ENCODE measurements around the gene NT5DC2. TPM values are rescaled to one million over a fixed set of nuclear protein-coding genes. Genes with fewer than 3 reads are reported as not detected.
A peak's percentile ranks its signal among the peaks of the same experiment; 100 is the strongest.

The NT5DC2 gene
- total RNA-seq = 10 to 100 TPM; 47.6 to 83.4 TPM

DNA sequence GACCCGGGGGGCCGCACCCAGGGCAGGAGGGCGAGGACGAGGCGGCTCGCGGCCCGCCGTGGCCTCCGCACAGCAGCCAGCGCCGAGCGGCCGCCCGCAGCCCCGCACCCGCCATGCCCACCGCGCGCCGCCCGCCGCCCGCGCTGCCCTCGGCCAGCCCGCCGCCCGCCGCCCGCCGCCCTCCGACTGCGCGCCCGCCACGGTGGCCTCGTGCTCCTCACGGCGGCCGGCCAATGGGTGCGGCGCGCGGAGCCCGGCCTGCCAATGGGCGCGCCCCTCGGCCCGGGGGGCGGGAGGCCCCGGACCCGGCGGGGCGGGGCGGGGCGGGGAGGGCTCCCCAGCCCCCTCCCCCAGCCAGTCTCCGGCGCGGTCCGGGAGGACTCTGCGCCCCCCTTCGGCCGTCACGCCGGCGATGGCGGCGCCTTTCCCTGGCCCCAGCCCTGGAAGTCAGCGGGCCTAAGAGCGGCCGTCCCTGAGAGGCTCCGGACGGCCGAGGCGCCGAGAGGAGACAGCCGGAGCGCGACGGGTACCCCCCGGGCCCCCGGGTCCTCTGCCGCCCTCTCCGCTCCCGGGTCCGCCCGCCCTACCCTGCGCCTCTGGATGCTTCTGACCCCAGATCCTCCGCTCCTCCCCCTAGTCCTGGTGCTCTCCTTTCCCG, at the start of gene NT5DC2:
TSS of gene NT5DC2 (minus strand) at position 235 of the 658 bp plus-strand sequence. CDS start at position 115, 120 bp downstream.
- Histone ChIP-seq H3K4me1 (ENCODE audit: control insufficient read depth in 1 of 2, low read depth in 2 of 2) (peaks cover 24 to 73% of the 10 kb centered on the region in 2 donors), H3K36me3 (no peaks in the 10 kb centered on the region), H3K4me3 (peak within 1 kb of the TSS; percentile 80), H3K27ac (peak within 1 kb of the TSS; percentile 71 to 76), H3K27me3 (replicated peaks; ENCODE audit: insufficient read depth) (no peaks in the 10 kb centered on the region), H3K9me3 (no peaks in the 10 kb centered on the region)
- TF ChIP-seq, protein P1, sequence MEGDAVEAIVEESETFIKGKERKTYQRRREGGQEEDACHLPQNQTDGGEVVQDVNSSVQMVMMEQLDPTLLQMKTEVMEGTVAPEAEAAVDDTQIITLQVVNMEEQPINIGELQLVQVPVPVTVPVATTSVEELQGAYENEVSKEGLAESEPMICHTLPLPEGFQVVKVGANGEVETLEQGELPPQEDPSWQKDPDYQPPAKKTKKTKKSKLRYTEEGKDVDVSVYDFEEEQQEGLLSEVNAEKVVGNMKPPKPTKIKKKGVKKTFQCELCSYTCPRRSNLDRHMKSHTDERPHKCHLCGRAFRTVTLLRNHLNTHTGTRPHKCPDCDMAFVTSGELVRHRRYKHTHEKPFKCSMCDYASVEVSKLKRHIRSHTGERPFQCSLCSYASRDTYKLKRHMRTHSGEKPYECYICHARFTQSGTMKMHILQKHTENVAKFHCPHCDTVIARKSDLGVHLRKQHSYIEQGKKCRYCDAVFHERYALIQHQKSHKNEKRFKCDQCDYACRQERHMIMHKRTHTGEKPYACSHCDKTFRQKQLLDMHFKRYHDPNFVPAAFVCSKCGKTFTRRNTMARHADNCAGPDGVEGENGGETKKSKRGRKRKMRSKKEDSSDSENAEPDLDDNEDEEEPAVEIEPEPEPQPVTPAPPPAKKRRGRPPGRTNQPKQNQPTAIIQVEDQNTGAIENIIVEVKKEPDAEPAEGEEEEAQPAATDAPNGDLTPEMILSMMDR (IDR thresholded peaks at IDR 0.05) = peak; percentile 7
- DNase-seq (ENCODE audit: low spot score) (no peak), ATAC-seq (ENCODE audit: insufficient number of reproducible peaks, low FRiP score, low read depth) (no peak)

DNA sequence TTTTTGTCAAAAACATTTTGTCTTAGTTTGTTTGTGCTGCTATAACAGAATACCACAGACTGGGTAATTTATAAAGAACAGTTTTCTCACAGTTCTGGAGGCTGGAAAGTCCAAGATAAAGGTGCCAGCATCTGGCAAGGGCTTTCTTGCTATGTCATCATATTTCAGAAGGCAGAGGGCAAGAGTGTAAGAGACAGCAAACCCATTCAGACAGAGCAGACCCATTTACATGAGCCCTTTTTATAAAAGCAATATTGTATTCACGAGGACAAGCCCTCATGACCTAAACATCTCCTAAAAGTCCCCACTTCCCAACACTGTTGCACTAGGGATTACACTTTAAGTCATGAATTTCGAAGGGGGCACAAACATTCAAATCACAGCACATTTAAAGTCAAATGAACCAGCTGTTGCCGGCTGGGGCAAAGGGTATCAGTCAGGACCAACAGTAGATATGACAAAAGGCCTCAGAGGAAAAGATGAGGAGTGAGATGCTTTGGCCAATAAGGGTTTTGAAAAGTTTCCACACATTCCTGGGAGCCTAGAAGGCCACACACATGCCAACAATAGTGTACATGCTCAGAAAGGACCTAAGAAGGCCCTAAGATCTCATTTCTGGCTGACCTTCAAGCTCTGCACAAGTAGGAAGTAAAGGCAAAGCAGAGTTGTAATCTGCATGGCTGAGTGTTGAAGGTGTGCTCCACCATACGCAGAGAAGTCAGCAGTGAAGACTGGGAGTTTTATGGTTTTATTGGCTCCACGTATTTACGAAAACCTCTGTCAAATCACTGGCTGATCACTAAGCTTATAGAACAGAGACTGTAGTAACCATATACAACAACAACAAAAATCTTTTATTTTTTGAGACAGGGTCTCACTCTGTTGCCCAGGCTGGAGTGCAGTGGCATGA, 40.7 kb upstream of the NT5DC2 start:
- Histone ChIP-seq H3K27me3 (replicated peaks; ENCODE audit: insufficient read depth) (no peaks in the 10 kb centered on the region), H3K4me1 (ENCODE audit: control insufficient read depth in 1 of 2, low read depth in 2 of 2) (no peaks in the 10 kb centered on the region), H3K27ac (no peak overlapping the region), H3K9me3 (no peaks in the 10 kb centered on the region), H3K36me3 (peaks cover 34% of the 10 kb centered on the region), H3K4me3 (no peak overlapping the region)
- TF ChIP-seq, protein P1 (IDR thresholded peaks at IDR 0.05) = no peak
- DNase-seq (ENCODE audit: low spot score) (no peak), ATAC-seq (ENCODE audit: insufficient number of reproducible peaks, low FRiP score, low read depth) (no peak)

DNA sequence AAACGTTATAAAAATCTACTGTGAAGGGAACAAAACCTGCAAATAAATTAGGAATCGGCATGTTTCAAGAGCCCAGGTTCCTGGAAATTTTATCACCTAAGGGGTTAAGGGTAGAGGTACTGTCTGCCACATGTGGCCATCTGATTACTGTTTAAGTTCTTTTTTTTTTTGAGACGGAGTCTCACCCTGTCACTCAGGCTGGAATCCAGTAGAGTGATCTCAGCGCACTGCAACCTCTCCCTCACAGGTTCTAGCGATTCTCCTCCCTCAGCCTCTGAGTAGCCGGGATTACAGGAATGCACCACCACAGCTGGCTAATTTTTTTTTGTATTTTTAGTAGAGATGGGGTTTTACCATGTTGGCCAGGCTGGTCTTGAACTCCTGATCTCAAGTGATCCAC, 38.6 kb upstream of the NT5DC2 start:
- Histone ChIP-seq H3K4me3 (no peak overlapping the region), H3K4me1 (ENCODE audit: control insufficient read depth in 1 of 2, low read depth in 2 of 2) (no peaks in the 10 kb centered on the region), H3K27me3 (replicated peaks; ENCODE audit: insufficient read depth) (no peaks in the 10 kb centered on the region), H3K9me3 (no peaks in the 10 kb centered on the region), H3K27ac (no peak overlapping the region), H3K36me3 (peaks cover 25% of the 10 kb centered on the region)
- no peak for DNase-seq (ENCODE audit: low spot score)
- TF ChIP-seq, protein P1 (IDR thresholded peaks at IDR 0.05) = no peak
- ATAC-seq (ENCODE audit: insufficient number of reproducible peaks, low FRiP score, low read depth) = no peak

DNA sequence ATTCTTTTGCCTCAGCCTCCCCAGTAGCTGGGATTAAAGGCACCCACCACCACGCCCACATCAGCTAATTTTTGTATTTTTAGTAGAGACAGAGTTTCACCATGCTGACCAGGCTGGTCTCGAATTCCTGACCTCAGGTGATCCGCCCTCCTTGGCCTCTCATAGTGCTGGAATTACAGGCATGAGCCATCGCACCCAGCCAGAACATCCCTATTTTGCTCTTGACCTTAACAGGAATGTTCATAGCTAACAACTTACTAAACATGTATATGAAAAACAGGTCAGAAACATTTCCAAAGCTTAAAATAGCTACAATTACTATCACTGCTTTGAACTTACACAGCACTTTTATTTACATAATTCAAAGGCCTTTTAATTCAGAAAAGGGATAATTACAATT, 36.4 kb upstream of the NT5DC2 start:
- Histone ChIP-seq H3K36me3 (peaks cover 11% of the 10 kb centered on the region), H3K27me3 (replicated peaks; ENCODE audit: insufficient read depth) (no peaks in the 10 kb centered on the region), H3K4me3 (no peak overlapping the region), H3K9me3 (no peaks in the 10 kb centered on the region), H3K27ac (no peak overlapping the region), H3K4me1 (ENCODE audit: control insufficient read depth in 1 of 2, low read depth in 2 of 2) (no peaks in the 10 kb centered on the region)
- DNase-seq (ENCODE audit: low spot score) (no peak), ATAC-seq (ENCODE audit: insufficient number of reproducible peaks, low FRiP score, low read depth) (no peak)
- TF ChIP-seq, protein P1 (IDR thresholded peaks at IDR 0.05) = no peak

DNA sequence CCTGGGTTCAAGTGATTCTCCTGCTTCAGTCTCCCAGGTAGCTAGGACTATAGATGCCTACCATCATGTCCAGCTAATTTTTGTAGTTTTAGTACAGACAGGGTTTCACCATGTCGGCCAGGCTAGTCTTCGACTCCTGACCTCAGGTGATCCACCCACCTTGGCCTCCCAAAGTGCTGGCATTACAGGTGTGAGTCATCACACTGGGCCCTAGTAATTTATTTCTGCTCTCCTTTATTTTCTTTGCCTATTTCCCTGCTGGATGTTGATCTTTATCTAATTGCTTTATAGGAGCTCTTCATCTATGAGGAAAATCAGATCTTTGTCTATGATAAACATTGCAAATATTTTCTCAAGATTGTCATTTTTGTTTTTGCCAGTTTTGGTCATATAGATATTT, 34.4 kb upstream of the NT5DC2 start:
- Histone ChIP-seq H3K27ac (no peak overlapping the region), H3K4me1 (ENCODE audit: control insufficient read depth in 1 of 2, low read depth in 2 of 2) (no peaks in the 10 kb centered on the region), H3K36me3 (peaks cover 3% of the 10 kb centered on the region), H3K4me3 (no peak overlapping the region), H3K9me3 (no peaks in the 10 kb centered on the region), H3K27me3 (replicated peaks; ENCODE audit: insufficient read depth) (no peaks in the 10 kb centered on the region)
- TF ChIP-seq, protein P1 (IDR thresholded peaks at IDR 0.05) = no peak
- DNase-seq (ENCODE audit: low spot score) (no peak), ATAC-seq (ENCODE audit: insufficient number of reproducible peaks, low FRiP score, low read depth) (no peak)

All from thoracic aorta (tissue), 2 donors.